GM21423 (cell line): ENCODE results near the gene BAIAP2L1.

Experiments
- ATAC-seq: cut with Tn5 transposase; IDR thresholded peaks from one replicate; pipeline ENCODE4 v1.9.1; 2021; ENCODE audit warnings: mild to moderate bottlenecking, moderate library complexity; ENCODE audit not compliant: unreplicated experiment

BAIAP2L1 gene

DNA sequence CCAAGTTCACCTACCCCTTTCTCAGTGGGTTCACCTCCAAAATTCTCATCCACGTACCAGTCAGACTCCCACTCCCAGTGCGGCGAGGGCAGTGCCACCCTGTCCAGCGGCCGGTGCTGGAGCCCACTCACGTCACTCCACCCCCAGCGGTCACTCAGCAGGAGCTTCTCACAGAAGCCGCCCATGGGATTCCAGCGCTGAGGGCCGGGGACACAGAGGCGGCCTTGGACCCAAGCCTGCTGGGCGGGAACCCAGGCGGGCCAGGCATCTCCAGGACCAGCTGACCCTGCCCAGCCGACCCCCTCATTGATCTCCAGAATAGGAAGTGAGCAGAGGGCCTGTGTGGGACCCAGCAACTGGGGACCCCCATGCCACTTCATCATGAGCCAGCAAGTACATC is 156.0 kb downstream of the BAIAP2L1 start:
- no peak for ATAC-seq

DNA sequence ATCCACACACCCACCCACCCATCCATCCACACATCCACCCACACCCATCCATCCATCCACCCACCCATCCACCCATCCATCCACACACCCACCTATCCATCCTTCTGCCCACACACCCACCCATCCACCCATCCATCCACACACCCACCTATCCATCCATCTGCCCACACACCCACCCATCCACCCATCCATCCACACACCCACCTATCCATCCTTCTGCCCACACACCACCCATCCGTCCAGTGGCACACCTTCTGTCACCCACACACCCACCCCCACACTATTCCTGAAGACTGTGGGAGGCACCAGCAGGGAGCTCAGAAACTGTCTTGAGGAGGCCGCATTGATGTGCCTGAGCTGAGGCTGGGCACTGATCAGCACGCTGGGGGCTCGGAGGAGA is 158.0 kb downstream of the BAIAP2L1 start:
- no peak for ATAC-seq

DNA sequence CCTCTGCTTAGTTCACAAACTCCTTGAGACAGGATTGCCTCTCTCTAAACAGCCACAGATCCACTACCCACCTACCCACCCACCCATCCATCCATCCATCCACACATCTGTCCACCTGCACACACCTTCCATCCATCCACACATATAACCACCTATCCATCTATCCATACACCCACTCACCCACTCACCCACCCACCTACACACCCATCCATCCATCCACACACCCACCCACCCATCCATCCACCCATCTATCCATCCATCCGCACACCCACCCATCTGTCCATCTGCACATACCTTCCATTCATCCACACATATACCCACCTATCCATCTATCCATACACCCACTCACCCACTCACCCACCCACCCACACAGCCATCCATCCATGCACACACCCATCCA is 158.5 kb downstream of the BAIAP2L1 start:
- no peak for ATAC-seq

DNA sequence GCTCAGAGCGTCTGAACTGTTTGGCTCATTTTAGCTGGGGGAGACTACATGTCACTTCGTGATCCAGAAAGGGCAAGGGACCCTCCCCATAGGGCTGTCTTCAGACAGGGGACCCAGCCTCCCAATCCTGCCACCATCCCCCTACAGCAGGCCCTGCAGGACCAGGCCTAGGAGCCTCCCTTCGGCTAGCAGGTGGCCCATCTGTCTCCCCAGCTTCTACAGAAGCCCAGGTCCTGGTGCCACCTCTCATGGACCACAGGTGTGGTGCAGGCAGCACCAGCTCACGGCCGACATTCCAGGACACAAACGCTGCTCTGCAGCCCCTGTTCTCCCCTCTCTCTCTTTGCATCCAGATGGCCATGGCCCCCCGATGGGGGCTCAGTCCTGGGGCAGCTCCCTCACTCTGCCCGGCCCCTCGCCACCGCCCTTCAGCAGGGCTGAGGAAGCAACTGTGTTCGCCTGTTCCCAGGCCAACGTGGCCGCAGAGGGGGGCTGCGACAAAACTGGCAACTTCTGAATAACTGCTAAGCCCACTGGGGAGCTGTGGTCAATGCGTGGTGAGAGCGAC is 159.1 kb downstream of the BAIAP2L1 start:
- ATAC-seq = no peak
